Measurements from ENCODE around the gene CRLF1.

Gene CRLF1

DNA sequence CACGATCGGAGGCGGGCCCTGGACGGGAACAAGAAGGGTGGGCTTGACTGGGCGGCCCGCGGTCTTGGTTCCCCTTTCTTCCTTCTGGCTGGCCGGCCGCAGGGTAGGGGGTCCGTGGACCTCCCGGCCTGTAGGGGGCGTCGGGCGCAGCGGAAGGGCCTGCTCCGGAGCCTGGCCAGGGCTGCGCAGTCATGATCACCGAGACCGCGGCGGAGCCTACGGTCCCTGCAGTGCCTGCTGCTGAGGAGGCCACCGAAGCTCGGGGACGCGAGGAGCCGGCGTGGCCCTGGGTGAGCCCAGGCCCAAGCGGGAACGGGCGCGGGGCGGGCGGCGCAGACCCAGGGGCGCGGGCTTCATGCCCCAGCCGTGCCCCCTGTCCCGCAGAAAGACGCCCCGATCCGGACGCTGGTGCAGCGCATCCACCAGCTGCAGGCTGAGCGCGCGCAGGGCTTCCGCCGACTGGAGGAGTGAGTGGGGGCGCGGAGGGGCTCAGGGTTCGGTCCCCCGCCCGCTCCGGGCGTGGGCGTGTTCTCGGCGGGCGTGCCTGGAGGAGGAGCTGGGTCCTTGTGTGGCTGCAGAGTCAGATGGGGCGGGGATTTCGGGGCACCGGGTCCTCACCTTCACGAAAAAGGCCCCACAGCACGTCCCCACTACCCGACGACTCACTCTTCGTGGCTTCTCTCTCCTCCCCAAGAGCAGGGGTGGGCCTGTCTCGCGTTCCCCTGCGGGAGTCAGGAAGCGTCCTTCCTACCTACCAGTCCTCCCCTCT is 17.8 kb downstream of the CRLF1 start, which contains the start of gene REX1BD:
TSS of gene REX1BD (plus strand) at position 188 of the 769 bp plus-strand sequence. CDS start at position 192, 4 bp downstream.
- Histone ChIP-seq H3K36me3 (replicated peaks; ENCODE audit: insufficient read depth, low read length) (0 out of 2 replicates have a peak, but pooled peaks cover 7% of the 10 kb centered on the region), H3K4me1 (ENCODE audit: low read length) (peaks cover 10% of the 10 kb centered on the region), H3K9ac (ENCODE audit: low read length) (peak within 1 kb of the TSS; percentile 95), H3K9me2 (replicated peaks; ENCODE audit: insufficient read depth, low read length) (no peaks in the 10 kb centered on the region), H3K27me3 (replicated peaks; ENCODE audit: insufficient read depth, low read length) (peaks cover 5% of the 10 kb centered on the region), H3K4me3 (ENCODE audit: low read length) (peak within 1 kb of the TSS; percentile 98), H3K4me2 (ENCODE audit: low read depth, low read length) (peak within 1 kb of the TSS; percentile 99), H3K9me3 (replicated peaks; ENCODE audit: insufficient read depth, low read length) (no peaks in the 10 kb centered on the region), H3K27ac (ENCODE audit: low read length) (peak within 1 kb of the TSS; percentile 92), H3F3A (ENCODE audit: insufficient read depth, low read length) (peaks cover 17% of the 10 kb centered on the region), H4K20me1 (ENCODE audit: insufficient read depth, low read length) (no peaks in the 10 kb centered on the region), H3K79me2 (ENCODE audit: low read length) (peaks cover 16% of the 10 kb centered on the region), H2AFZ (ENCODE audit: low read length) (peak within 1 kb of the TSS; percentile 92)
- TF ChIP-seq EZH2 (optimal IDR thresholded peaks at IDR 0.05; ENCODE audit: low read depth, low read length) (no peak), EZH2phosphoT487 (IDR thresholded peaks at IDR 0.05; ENCODE audit: low read length) (no peak)
- TF ChIP-seq, protein P1, sequence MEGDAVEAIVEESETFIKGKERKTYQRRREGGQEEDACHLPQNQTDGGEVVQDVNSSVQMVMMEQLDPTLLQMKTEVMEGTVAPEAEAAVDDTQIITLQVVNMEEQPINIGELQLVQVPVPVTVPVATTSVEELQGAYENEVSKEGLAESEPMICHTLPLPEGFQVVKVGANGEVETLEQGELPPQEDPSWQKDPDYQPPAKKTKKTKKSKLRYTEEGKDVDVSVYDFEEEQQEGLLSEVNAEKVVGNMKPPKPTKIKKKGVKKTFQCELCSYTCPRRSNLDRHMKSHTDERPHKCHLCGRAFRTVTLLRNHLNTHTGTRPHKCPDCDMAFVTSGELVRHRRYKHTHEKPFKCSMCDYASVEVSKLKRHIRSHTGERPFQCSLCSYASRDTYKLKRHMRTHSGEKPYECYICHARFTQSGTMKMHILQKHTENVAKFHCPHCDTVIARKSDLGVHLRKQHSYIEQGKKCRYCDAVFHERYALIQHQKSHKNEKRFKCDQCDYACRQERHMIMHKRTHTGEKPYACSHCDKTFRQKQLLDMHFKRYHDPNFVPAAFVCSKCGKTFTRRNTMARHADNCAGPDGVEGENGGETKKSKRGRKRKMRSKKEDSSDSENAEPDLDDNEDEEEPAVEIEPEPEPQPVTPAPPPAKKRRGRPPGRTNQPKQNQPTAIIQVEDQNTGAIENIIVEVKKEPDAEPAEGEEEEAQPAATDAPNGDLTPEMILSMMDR (IDR thresholded peaks at IDR 0.05; ENCODE audit: low read length), result peak; percentile 87
- DNase-seq, result peak; percentile 88

DNA sequence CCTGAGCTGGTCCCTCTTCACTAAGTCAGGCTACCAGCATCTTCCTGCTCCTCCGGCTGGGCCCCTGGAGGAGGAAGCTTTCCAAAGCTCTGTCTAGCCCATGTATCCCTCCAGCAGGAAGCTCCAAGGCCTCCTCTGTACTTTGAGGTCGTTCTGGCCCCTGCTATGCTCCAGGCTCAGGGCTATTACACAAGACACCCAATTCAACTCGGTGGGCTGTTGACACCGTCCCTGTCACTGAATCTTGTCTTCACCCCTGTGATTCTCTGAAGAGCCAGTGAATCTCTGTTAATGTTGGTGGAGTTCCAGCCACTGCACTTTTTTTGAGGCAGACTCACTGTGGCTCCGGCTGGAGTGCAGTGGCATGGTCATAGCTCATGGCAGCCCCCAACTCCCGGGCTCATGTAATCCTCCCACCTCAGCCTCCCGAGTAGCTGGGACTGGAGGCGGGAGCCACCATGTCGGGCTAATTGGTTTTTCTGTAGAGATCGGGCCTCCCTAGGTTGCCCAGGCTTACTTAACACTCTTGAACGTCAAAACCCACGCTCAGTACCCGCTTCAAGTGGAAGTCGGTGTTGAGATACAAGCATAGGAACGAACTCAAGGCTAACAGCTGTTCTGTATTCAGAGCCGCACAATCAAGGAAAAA is 18.5 kb downstream of the CRLF1 start:
- TF ChIP-seq EZH2phosphoT487 (IDR thresholded peaks at IDR 0.05; ENCODE audit: low read length) (no peak), EZH2 (optimal IDR thresholded peaks at IDR 0.05; ENCODE audit: low read depth, low read length) (no peak)
- TF ChIP-seq, protein P1 (IDR thresholded peaks at IDR 0.05; ENCODE audit: low read length), result no peak

DNA sequence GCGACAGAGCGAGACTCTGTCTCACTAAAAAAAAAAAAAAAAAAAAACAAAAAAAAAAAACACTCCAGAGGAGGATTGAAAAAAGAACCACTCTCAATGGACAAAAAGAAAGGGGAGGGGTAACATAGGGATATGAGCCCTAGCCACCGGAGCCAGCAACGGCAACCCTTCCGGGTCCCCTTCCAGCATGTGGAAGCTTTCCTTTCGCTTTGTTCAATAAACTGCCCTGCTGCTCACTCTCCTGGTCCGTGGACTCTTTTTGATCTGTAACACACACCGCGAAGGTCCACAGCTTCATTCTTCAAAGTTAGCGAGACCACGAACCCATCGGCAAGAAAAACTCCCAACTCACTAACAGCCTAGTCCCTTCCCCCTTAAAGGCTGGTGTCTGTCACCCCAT is 19.0 kb downstream of the CRLF1 start:
- Histone ChIP-seq H3K27me3 (replicated peaks; ENCODE audit: insufficient read depth, low read length) (peaks cover 15% of the 10 kb centered on the region), H3K4me3 (ENCODE audit: low read length) (no peak overlapping the region), H3K4me1 (ENCODE audit: low read length) (peaks cover 10% of the 10 kb centered on the region), H3K4me2 (ENCODE audit: low read depth, low read length) (no peak overlapping the region), H3K9me2 (replicated peaks; ENCODE audit: insufficient read depth, low read length) (no peaks in the 10 kb centered on the region), H3K36me3 (replicated peaks; ENCODE audit: insufficient read depth, low read length) (0 out of 2 replicates have a peak, but pooled peaks cover 7% of the 10 kb centered on the region), H3K9ac (ENCODE audit: low read length) (no peak overlapping the region), H3K79me2 (ENCODE audit: low read length) (peaks cover 16% of the 10 kb centered on the region), H4K20me1 (ENCODE audit: insufficient read depth, low read length) (no peaks in the 10 kb centered on the region), H3K27ac (ENCODE audit: low read length) (no peak overlapping the region), H3F3A (ENCODE audit: insufficient read depth, low read length) (peaks cover 17% of the 10 kb centered on the region), H2AFZ (ENCODE audit: low read length) (no peak overlapping the region), H3K9me3 (replicated peaks; ENCODE audit: insufficient read depth, low read length) (no peaks in the 10 kb centered on the region)
- DNase-seq, result no peak
- TF ChIP-seq EZH2 (optimal IDR thresholded peaks at IDR 0.05; ENCODE audit: low read depth, low read length), result no peak
- TF ChIP-seq EZH2phosphoT487 (IDR thresholded peaks at IDR 0.05; ENCODE audit: low read length), result no peak
- TF ChIP-seq, protein P1 (IDR thresholded peaks at IDR 0.05; ENCODE audit: low read length), result no peak

More for the DNA sequence above, 18.5 kb downstream of the CRLF1 start:
- Histone ChIP-seq H3K79me2 (ENCODE audit: low read length) (peaks cover 16% of the 10 kb centered on the region), H3K27me3 (replicated peaks; ENCODE audit: insufficient read depth, low read length) (peaks cover 10% of the 10 kb centered on the region), H4K20me1 (ENCODE audit: insufficient read depth, low read length) (no peaks in the 10 kb centered on the region), H3K4me2 (ENCODE audit: low read depth, low read length) (peak overlapping the region; percentile 99), H2AFZ (ENCODE audit: low read length) (peak overlapping the region; percentile 92), H3K36me3 (replicated peaks; ENCODE audit: insufficient read depth, low read length) (0 out of 2 replicates have a peak, but pooled peaks cover 7% of the 10 kb centered on the region), H3K9me2 (replicated peaks; ENCODE audit: insufficient read depth, low read length) (no peaks in the 10 kb centered on the region), H3K9me3 (replicated peaks; ENCODE audit: insufficient read depth, low read length) (no peaks in the 10 kb centered on the region), H3K9ac (ENCODE audit: low read length) (peak overlapping the region; percentile 95; the same call in 1 of the 2 replicates), H3K4me1 (ENCODE audit: low read length) (peaks cover 10% of the 10 kb centered on the region), H3K4me3 (ENCODE audit: low read length) (peak overlapping the region; percentile 98), H3K27ac (ENCODE audit: low read length) (peak overlapping the region; percentile 92; the same call in 1 of the 2 replicates), H3F3A (ENCODE audit: insufficient read depth, low read length) (peaks cover 17% of the 10 kb centered on the region)
- no peak for DNase-seq
